Pulmonary artery endothelial cell (primary cell): ENCODE results near the gene DOC2B. TPM values are rescaled to one million over a fixed set of nuclear protein-coding genes. Genes with fewer than 3 reads are reported as not detected.
"Not testable (repeated sequence)": the region's sequence is repeated elsewhere in the genome, so short reads cannot be mapped to it uniquely, and the experiment has no call there.

ENCODE experiments used
- DNase-seq: peaks from one replicate; pipeline ENCODE4 v3.0.0-alpha.2; 2011; ENCODE audit warnings: low read depth, low spot score
- total RNA-seq: library from RNA; depleted of rRNA; stranded (reverse); fragments of >200 nt; gene quantifications from 2 replicates; pipeline ENCODE4 v1.2.3, GENCODE V29; 2014

The DOC2B gene
- 0.07 and 0.28 TPM in 2 replicates for total RNA-seq

DNA sequence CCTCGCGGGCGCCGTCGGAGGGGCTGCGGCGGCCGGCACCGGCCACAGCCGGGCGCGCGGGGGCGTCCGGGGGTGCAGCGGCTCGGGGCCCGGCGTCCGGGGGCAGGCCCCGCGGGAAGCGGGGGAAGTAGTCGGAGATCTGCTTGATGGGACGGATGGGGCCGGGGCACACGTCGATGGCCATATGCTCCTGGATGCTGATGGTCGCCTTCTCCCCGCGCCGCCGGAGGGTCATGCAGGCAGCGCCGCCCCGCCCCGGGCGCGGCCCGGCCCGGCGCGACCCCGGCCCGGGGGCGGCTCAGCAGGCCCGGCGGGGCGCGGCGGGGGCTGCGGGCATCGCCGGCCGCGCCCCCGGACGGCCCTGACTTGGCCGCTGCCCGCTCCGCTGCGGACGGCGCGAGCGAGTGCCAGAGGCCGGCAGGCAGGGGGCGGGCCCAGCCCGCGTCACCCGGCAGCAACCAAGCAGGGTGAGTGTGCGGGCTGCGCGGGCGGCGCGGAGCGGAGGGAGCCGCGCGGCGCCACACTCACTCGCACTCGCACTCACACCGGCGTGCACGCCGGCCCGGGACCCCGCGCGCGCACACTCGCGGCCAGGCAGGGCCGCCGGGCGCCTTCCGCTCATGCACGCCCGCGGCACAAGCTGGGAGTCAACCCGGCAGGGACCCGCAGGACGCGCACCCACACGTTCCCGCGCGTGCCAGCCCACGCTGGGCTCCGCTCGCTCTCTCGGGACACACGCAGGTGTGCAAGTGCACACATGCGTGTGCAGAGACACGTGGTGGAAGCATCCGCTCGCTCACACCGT, at the start of gene DOC2B:
Gene DOC2B, minus strand, starts transcription at position 406 of the 805 bp plus-strand sequence. Its CDS starts 171 bp downstream, at position 235.
- peak; percentile 10 for DNase-seq

DNA sequence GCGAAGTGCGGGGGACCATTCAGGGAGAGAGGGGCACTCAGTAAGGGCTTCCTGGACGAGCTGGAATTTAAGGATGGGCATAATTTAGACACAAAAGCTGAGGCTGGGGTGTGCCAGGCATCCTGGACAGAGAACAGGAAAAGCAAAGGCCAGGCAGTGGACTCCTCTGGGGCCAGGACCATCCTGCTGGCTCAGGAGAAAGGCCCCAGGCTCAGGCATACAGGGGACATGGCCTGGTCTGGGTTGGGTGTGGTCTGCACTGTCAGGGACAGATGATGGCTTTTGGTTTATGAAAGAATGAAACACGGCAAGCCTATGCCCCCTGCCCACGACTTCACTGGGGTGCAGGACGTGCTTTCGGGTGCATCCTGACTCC, 48.9 kb upstream of the DOC2B start:
- no peak for DNase-seq

DNA sequence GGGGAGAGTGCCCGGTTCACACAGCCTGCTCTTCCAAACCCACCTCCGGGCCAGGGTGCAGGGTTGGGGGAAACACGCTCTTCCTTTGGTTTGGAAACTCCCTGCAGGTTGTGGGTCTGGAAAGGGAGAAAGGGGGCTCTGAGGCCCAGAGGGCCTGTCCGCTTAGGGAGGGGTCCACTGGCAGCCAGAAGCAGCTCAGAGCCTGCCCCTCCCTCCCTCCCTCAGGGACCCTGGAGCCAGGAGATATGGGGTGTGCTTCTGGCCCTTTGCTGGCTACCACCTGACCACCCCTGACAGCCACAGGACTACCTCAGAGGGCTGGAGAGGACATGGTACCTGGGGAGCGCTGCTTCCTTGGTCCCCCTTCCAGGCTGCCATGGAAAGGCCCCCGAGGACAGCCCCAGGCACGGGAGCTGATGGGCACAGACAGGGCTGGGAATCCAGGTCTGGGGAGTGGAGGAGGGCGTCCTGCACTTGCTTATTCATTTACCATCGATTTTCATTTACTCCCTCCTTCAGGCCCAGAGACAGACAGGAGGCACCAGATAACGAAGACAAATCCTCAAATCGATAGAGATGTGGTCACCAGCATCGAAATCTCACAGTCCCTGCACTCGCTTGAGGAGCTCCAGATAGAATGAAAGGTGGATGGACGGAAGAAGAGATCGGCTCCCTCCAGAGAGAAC, 48.4 kb upstream of the DOC2B start:
- DNase-seq, result no peak

DNA sequence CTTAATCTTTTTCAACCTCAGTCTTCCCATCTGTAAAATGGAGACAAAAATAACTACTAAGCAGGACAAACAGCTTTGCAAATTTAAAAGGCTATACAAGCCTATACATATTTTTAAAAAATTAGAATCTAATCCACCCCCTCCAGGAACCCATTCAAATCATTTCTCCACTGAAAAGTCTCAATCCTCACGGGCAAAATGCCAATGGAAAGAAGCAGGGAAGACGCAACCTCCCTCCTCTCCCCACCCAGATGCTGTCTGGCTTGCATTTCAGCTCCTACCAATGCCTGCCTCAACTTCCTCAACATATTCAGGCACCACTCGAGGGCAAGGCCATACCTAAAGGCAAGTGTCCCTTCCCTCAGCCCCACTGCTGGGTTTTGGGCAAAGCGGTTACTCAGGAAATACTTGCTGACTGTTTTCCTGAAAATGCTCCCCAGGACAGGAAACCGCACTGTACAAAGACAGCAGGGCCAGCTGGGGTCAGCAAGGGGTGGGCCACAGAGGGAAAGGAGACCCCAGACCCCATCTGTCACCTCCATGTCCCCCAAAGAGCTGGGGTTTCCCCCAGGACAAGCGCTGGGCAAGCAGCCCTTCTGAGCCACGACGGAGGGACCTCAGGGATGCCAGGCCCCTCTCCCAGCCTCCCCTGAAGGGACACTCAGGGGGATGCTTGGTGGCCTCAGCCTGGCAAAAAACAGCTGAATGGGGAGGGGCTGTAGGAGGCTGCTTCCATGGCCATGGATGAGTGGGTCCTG, 47.7 kb upstream of the DOC2B start:
- no peak for DNase-seq

DNA sequence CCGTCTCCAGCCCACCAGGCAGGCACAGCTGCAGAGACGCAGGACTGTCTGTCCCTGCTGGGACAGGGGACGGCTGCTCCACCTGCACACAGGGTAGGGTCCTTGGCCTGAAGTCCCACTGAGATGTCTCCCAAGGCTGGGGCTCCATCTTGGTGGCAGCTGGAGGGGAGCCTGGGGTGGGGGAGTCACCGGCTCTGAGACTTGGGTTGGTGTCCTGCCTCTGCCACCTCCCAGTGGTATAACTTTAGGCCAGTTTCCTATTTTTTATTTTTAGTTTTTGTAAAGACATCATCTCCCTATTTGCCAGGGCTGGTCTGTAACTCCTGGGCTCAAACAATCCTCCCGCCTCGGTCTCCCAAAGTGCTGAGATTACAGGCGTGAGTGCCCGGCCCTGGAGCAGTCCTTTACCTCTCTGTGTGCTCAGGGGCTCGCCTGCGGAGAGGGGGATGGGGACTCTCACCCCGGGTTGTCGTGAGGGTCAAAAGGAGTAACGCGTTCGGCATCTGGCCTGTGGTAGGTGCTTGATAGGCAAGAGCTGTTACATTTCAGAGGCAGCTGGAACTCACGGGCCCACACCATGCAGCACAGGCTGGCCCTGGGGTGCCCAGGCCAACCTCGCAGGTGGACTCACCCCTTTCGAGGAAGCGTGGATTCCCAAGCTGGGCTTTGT, 46.6 kb upstream of the DOC2B start:
- no peak for DNase-seq

DNA sequence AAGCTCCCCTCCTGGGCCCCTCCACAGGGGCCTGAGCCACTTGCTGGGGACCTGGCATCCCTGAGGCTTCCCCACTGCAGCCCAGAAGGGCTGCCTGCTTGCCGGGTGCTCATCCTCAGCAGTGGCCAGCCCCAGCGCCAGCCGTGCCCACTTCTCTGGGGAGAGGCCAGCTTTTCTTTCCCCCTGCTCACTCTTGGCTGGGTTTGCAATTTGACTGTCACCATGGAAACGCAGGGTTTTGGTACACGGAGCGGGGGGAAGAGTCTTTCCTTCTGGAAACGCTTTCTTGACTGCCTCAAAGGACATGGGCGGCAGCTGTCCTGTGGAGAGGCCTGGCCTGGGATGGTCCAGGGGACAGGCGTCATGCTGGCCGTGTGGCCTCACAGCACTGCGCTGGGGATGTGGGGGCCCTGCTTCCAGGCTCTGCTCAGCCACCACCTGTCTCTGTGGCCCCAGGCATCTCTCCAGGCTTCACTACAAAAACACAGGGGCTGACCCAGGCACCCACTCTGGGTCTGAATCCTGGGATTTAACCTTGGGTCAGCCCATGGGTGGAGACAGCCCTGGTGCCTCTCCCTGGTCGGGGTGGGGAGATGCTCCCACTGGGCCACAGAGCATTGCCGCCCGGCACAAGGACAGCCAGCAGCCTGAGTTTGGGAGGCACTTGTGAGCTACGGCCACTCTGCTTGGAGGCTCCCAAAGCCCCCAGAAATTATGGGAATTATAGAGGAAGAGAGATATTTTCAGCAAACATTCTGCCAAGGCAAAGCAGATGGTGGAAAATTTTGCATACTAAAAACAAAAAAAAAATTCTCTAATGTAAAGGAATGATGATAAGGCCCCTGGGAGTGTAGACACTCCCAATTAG, 45.9 kb upstream of the DOC2B start:
- no peak for DNase-seq

DNA sequence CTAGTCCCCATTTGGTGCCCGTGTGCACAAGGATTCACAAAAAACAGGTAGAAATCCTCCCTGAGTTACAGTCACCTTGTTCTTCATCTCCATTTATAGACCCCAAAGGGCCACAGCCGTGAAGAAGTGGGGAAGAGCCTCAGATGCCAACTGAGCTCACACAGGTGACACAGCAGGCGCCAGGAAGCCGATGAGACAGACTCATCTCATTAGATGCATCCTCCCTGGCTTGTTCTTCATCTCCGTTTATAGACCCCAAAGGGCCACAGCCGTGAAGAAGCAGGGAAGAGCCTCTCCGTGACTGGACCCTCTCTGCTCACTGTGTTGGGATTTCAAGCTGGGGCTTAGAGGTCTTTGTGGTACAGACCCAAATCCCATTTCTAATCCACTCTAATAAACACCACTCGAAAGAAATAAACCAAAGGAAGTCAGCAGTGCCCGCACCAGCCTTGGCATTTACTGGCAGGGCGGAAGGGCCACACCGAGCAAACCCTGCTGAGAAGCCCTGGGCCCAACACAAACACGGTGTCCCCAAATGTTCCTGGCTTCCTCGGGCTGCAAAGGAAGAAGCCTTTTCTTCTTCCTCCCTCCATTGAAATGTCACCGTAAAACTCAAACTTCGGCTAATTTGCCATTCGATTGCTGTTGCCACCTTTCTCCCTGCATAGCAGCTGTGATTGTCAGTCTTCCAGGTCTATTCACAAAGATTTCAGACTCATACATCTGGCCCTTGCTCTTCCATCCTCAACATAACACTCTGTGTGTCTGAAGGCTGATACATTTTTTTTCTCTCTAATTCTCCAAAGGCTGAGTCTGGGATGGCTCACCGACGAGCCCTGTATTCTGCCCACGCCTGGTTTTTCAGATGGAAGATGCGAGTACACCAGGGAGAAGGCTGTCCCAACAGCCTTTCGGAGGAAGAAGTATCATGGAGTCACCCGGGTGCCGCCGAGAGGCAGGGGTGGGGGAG, 44.9 kb upstream of the DOC2B start:
- no peak for DNase-seq

DNA sequence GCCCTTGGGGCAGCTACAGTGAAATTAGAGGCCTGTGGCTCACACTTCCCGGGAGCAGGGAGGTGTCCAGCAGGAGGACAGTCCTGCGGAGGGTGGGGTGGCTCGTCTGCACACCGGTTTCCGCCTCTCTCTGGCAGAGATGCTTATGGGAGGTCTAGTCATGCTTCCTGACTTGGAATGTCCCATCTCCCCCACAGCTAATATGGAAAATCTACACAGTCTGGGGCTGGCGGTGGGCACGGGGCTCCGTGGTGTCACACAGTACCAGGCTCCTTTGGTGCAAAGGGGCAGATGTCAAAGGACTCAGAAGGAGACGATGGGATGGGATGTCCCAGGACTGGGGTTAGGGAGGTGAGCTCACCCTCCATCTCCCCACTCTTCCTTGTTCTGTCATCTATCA, 44.1 kb upstream of the DOC2B start:
- no peak for DNase-seq

DNA sequence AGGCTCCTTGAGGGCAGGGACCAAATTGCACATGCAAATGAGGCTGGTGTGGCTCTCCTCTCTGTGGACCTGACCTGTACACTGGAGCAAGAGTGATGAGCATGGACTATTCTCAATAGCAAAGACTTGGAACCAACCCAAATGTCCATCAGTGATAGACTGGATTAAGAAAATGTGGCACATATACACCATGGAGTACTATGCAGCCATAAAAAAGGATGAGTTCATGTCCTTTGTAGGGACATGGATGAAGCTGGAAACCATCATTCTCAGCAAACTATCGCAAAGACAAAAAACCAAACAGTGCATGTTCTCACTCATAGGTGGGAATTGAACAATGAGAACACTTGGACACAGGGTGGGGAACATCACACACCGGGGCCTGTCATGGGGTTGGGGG, 43.1 kb upstream of the DOC2B start:
- DNase-seq, result not testable (repeated sequence)

DNA sequence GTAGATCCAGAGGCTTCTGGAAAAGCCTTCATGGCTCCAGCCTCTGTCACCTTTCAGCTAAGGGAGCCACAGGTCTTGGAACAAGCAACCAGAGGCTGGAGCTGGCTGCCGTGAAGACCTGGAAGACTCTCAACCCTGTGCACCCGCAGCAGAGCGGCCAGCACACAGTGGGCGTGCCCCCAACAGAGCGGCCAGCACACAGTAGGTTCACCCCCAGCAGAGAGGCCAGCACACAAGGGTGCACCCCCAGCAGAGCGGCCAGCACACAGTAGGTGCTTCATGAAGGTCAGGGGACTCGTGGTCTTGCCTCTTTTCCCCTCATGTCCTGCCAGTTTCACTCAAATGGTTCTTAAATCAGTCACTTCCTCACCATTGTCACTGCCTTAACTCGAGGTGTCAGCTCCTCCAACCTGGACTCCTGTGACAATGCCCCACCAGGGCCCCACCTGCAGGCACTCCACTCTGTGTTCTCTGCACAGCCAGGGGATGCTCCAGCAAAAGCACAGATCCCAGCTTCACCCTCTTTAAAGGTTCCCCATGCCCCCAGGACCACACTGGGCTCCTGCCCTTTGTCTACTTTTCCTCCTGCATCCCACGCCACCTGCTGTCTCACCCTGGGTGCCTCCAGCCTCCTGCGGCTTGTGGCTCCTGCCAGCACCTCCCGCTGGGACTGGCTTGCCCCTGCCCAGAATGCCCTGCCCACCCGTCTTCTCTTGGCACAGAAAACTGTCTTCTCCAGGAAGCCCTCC, 42.4 kb upstream of the DOC2B start:
- DNase-seq, result no peak

DNA sequence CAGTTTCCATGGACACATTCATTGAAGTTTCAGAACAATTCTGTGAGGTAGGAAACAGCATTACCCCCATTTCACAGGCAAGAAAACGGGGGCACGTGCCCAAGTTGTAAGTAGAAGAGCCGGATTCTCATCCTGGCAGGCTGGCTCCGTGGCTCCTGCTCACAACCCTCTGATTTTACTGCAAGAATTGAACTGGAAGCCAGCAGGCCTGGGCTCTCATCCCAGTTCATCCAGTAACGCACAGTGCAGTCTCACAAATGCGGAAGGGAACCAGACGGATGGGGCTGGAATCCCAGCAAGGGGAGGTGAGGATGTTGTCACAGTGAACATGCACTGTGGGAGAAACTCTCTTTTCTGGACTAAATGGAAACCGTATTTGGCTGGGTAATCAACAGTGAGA, 40.7 kb upstream of the DOC2B start:
- DNase-seq, result no peak

DNA sequence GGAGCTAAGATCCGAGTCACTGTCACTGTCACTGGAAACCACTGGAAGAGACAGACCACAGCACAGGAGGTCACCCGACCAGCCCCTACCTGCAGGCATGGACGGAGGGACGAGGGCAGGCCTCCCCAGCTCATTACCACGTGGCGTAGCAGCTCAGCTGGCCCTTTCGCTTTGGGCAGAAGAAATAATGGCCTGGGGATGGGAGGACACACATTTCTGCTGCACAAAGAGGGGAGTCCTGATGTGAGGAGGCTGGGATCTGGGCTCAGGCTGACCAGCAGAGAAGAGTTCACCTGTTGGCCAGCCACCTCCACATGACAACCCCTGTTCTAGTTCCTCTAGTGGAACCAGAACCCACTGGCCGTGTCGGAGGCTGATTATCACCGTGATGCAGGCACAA, 38.2 kb upstream of the DOC2B start:
- no peak for DNase-seq

DNA sequence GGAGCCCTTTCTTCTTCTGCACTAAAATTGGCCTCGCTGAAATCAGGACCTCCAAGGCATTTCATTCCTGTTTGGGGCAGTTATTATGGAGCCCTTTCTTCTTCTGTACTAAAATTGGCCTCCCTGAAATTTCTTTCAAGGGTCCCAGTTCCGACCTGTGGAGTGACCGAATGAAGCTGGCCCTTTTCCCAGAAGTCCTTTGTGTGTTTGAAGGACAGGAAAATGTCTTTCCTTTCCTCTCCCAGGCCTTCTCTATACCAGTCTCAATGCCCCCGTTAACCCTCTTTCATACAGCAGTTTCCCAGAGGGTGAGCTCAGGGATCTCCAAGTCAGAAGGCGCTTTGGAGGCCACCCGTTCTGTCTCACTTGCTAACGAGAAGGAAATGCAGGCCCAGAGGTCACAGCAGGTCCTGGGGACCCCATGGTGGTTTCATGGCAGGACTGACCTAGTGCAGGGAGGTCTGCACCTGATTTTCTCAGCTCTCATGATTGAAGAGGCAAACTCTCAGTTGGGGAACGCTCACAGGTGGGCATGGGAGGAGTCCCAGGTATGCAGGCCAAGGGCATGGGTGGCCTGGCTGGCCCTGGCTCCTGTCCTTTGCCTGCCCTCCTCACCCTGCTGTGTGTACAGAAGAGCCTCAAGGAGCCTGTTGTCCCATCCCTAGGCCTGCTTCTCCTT, 37.1 kb upstream of the DOC2B start:
- DNase-seq, result no peak

DNA sequence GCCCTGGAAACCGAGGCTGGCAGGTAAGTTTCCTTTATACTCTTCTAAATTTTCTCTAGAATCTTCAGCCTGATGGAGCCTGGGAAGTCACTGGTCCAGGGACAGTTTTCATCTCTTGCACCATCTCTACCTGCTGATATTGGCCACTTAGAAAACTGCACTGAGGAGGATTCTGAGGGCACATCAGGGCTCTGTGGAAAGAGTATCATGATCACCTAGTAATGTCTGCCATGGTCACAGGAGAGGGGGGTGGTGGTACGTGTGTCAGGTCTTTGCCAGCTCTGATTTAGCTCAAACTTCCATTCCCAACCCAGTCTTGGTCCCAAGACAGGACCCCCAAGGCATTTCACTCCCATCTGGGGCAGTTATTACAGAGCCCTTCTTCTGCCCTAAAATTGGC, 35.2 kb upstream of the DOC2B start:
- DNase-seq, result no peak

DNA sequence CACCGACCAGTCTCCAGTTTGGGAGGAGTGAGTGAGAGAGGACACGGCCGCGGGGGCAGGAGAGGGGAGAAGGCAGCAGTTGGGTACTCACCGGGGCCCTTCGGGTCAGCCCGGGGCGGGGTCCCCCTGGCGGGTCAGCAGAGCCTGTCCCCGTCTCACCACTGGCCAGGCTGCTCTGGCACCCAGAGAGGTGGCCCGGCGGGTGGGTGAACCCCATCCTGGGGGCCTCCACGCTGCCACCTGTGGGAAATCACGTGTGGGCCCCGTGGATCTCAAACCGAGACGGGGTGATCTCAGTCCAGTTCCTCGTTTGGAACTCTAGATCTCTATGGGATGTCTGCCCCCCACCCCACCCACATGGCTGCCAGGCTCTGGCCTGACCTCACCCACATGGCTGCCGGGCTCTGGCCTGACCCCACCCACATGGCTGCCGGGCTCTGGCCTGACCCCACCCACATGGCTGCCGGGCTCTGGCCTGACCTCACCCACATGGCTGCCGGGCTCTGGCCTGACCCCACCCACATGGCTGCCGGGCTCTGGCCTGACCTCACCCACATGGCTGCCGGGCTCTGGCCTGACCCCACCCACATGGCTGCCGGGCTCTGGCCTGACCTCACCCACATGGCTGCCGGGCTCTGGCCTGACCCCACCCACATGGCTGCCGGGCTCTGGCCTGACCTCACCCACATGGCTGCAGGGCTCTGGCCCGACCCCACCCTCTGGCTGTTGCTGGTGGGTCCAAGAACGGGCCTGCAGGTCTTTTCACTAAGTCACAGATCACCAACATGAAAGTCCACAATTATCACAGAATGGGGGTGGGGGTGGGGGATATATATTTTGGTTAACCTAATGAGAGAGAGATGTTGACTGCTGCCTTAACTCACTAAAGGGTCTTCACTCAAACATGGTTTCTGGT, 34.4 kb upstream of the DOC2B start:
- DNase-seq, result not testable (repeated sequence)

DNA sequence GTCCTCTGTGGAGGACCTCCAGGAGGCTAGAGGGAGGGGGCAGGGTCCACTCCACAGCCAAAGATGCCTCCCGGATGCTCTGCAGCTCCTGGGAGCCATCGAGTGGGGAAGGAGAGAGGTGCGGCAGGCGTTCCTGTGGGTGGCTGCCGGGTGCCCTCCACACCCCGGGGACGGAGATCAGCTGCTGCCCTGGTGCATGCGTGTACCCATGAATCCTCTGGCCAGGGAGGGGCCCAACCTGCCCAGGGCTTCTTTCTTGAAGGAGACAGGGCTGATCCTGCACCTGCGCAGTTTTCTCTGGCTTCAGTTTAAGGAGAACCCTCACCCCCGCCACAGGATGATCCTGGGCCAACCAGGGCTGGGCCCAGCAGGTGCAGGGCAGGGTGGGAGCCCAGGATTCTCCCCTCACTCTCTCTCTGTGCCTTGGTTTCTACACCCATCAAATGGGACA, 33.5 kb upstream of the DOC2B start:
- no peak for DNase-seq
